Stimulated activated naive CD8-positive, alpha-beta T cell treated with anti-CD3 and anti-CD28 coated beads, Interleukin-15, Interleukin-2, amounts not matched to agents 100 U/mL and 50 U/mL, for 24 hours (primary cell): ENCODE data around the gene SLC25A10.

Experiments
- ATAC-seq: fragments of 150-1000 bp; cut with Tn5 transposase; one replicate; pipeline ENCODE4 v1.10.0; 2021
- DNase-seq: peaks from one replicate; pipeline ENCODE4 v3.0.0; 2021

The SLC25A10 gene

DNA sequence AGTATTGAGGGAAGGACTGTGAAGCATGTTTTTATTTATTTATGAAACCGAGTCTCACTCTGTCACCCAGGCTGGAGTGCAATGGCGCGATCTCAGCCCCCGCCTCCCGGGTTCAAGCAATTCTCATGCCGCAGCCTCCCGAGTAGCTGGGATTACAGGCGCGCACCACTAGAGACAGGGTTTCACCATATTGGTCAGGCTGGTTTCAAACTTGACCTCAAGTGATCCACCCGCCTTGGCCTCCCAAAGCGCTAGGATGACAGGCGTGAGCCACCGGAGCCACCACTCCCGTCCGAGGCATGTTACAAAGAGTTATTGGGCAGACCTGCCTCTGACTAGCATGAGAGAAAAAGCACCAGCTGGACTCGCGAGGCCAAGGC, 5.9 kb upstream of the SLC25A10 start:
- DNase-seq (no peak), ATAC-seq (no peak)

DNA sequence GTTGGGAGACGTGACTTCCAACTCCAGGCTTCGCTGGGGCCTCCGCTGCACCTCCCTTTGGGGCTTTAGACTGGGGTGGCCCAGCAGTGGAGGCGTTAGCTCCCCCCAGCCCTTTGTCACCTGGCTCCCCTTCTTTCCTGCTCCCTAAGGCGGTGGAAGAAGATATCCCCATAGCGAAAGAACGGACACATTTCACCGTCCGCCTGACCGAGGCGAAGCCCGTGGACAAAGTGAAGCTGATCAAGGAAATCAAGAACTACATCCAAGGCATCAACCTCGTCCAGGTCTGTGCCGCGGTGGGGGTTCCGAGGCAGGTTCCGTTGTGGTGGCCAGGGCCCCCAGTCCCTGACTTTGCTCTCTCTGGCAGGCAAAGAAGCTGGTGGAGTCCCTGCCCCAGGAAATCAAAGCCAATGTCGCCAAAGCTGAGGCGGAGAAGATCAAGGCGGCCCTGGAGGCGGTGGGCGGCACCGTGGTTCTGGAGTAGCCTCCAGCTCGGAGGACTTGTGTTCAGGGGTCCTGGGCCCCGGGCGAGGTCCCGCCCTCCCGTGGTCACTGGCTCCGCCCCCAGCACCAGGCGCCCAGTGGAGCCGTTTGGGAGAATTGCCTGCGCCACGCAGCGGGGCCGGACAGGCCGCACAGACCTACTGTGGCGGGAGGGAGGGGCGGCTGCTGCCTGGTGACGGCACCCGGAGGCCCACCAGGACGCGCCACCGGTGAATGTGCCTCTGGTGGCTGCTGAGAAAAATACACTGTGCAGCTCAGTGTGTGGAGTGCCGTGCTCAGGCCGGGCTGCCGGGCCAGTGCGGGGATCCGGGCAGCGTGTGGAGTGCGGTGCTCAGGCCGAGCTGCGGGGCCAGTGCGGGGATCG, 5.1 kb upstream of the SLC25A10 start:
- no peak for ATAC-seq
- no peak for DNase-seq

DNA sequence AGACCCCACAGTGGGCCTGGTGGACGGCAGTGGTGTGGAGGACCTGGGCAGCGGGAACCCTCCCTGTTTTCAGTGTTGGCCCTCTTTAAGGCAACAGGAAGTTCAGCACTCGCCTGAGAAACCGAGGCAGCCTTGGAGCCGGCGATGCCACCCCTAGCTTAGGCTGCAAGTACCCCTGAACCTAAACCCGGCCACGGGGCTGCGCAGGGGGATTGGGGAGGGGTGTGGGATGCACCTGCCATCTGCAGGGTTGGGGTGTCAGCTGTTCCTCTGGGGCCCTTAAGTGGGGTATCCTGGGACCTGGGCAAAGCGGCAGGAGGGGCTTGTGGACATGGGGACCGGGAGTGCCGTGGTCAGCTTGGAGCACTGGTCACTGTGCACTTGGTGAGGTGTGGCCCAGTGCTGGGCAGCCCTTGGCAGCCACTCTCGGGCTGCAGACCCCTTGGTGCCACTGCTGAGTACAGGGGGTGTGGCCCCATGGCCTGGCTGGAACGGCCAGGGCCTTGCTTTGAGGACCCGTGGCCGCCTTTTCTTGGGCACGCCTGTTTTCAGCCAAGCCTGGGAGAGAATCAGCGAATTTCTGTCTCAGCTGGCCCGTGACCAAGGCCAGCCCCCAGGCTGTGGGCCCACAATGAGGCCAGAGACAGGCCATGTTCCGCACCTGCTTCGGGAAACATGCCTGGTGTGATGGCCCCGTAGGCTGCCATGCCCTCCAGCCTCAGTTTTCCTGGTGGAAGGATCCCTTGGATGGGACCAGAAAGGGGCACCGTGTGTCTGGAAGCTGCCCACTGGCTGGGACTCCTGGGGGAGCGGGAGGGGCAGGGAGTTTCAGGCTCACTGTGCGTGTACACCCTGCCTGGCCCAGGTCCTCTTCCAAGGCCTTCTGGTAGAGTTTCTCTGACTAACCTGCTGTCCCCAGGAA, 4.1 kb upstream of the SLC25A10 start:
- no peak for DNase-seq

DNA sequence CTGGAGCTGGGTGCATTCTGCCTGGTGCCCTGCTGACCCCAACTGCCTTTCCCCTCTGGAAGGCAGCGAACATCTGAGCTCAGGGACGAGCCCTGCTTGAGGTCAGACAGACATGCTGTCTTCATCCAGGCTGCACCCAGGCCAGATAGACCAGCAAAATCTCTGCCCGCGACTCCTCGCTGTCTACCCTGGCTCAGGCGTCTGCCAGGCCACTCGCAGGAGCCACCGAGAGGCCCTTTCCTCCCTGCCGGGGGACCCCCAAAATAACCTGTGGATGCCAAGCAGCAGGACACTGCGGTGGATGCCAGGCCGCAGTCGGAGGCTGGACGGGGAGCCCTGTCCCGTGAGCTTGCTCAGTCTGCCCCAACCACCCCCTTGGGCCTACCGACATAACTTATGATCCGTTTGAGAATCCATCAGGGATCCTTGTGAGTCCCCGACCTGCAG, 3.3 kb upstream of the SLC25A10 start:
- ATAC-seq (no peak), DNase-seq (no peak)

More for the DNA sequence above, 4.1 kb upstream of the SLC25A10 start:
- no peak for ATAC-seq

DNA sequence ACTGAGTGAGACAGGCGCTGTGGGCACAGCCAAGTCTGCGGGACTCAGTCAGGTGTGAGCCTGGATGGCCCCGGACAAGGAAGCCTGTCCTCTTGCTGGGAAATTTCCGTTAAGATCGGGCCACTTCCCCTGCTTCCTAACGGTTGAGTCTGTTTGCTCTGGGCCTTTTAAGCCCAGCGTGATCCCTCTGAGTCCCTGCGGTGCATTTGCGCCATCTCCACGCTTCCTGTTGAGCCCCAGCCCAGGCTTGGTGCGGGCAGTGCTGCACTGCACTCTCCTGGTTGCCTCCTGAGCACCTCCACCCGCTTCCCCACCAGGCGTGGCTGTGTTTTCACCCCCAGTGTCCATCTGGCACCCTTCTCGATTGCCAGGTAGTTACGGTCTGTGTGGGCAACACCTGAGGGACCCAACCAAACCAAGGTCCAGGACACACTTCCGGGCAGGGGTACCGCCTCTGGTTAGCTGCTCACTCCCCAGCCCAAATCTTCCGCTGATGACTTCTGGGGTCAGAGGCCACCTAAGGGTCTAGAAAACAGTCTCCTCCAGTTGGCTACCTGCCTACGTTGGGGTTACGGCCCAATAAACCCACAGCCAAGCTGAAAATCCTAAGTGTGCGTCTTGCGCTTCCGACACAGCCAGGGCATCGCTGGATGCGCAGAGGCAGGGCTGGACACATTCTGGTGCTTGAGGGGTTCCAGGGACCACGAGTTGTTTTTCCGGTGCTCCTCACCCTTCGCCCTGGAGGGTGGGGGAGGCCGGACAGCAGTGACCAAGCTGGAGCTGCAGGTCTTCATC, 1.4 kb upstream of the SLC25A10 start:
- DNase-seq (peak; percentile 30), ATAC-seq (no peak)

DNA sequence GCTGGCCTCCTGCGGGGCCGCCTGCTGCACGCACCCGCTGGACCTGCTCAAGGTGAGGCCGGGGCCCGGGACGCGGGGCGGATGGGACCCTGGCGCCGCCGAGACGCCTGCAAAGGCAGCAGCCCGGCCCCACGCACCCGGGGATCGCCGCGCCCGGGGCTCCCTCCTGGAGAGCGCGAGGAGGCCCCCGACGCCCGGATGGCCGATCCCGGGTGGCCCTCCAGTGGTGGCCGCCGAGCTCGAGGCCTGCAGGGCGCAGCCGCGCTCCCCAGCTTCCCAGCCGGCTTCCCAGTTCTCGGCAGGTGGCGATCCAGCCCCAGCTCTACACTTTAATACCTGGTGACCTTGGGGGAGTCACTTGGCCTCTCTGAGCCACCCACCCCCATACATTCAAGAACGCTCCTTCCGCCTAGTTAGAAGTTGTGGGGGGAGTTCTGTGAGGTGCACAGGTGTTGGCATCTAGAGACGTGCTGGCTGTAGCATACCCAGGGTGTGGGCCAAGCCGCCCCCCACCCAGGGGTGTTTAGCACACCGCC, 452 bp downstream of the SLC25A10 start:
- ATAC-seq (no peak), DNase-seq (no peak)

DNA sequence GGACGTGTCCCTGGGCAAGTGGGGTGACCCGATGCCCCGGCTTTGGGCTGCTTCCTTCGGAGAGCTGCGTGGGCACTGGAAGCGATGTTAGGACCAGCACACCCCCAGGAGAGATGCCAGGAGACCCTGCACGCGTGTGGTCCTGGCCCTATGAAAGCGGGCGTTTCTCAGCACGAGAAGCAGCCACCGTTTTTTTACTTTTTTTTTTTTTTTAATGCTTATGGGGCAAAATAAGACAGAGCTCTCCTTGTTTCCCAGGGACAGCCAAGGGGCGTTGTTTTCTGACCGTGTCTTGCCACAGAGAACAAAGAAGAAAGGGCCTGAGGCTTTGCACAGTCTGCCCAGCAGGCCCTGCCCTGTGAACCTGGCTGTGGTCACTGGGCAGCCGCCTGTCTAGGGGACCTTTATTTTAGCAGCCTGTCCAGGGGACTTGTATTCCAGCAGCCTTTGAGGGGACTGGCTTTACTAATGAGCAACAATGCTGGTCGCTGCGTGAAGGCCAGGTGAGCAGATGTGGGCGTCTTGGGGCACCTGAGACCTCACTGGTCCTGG, 996 bp downstream of the SLC25A10 start:
- ATAC-seq (no peak), DNase-seq (no peak)

DNA sequence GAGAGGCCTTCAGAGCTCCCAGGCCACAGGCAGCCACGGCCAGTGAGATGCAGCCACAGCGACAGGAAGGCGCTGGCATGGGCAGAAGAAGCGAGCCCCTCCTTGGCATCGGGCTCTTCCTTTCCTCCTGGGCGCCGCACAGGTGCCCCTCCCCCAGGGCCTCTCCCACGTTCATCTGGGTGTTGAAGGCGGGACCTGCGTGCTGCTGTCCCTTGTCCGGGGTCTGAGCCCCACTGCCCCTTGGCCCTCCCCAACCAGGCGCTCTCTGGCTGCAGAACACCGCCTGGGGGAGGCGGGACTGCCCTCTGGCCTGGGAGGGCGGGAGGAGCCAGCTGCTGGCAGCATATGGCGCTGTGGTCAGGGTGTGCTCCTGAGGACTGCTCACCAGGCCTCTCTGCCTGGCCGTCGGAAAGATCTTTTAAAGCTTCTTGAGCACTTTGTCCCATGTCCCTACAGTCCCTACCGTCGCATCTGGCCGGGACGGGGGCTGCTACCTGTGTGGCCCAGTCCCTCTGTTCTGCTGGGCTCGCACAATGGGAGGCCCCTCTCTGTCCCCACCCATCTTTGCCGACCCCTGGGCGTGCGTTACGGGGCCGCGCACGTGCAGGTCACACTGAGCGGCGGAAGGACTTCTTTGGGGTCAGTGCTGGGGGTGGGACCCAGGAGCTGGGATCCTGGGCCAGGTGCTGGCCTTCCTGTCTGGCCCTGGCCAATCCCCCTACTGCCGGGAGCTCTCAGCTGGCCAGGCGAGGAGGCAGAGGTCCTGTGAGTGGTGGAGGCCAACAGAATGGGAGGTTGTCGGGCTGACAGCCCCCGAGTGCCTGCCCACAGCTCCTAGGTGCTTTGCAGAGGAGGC, 1.7 kb downstream of the SLC25A10 start:
- ATAC-seq, result no peak
- DNase-seq, result no peak

DNA sequence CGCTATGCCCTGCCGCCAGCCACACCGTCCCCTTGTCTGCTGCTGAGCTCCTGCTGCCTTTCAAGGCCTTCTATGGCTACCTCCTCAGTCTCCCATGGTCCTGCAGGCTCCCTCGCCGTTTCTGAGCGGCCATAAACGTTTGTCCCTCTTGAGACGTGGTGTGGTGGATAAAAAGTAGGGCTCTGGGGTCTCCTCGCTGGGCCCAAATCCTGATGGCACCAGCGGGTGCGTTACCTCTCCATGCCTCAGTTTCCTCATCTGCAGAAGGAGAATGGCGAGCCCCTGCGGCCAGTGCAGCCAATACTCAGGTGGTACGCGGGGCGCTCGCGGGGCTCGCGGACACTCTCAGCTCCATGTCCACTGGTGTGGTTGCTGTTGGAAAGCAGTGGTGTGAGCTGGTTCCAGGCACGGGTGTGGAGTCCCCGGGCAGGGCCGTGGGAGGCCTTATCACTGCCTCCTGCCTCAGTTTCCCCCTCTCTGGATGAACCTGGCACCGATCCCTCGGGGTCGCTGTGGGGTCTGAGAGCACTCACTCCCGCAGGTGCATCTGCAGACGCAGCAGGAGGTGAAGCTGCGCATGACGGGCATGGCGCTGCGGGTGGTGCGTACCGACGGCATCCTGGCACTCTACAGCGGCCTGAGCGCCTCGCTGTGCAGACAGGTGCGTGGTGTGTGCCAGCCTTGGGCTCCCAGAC, 2.5 kb downstream of the SLC25A10 start:
- ATAC-seq (no peak), DNase-seq (no peak)

DNA sequence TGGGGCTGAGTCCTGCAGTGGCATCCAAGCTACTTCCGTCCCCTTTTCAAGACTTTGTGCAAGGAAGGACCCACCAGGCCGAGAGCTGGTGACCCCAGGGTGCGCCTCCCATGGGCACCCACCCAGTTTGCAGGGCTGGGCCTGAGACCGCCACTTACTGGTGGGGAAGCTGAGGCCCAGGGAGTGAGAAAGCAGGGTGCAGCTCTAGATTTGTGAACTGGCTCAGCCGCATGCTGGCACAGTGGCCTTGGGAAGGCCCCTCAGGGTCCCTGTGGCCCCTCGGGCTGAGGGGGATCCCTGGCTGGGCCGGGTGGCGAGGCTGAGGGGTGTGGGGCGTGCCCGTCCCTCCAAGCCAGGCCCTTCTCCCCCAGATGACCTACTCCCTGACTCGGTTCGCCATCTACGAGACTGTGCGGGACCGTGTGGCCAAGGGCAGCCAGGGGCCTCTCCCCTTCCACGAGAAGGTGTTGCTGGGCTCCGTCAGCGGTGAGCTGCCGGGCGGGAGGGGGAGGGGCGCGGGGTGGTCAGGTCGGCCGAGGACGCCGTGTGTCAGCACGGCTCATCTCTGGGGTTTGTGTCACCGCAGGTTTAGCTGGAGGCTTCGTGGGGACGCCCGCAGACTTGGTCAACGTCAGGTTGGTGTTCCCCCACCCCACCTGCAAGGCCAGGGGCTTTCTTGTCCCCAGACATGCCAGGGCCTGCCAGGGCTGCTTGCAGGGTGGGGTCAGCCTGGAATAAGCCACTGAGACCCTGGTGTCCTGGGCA, 3.2 kb downstream of the SLC25A10 start:
- ATAC-seq, result no peak

DNA sequence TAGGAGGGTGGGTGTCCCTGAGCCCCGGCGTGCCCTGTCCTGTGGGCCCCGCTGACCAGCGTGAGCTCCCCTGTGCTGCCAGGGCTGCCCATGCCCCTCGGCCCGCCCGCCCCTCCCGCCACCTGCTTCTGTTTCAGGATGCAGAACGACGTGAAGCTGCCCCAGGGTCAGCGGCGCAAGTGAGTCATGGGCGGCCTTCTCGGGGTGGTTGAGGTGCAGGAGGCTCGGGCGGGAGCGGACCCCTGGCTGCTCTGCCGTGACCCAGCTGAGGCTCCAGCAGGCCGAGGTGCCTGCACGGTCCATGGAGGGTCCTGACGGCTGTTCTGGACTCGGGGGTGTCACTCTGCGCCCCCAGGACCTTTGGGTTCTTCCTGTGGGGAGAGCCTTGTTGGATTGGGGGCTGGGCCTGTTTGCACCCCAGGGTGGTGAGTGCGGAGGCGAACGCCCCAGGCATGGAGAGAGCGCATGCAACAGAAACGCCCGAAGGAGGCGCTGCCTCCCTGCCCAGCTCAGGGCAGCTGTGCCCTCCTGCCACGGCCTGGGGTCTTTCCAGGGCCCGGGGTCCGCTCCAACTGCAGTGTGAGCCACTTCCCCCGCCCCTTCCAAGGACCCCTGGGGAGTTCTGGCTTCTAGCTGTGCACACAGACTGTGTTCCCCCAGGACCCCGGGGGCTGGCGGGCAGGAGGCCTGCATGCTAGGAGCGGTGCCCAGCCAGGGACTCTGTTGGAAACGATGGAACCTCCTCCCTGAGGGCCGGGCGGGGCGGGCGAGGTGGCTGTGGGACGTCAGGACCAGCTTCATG, 4.0 kb downstream of the SLC25A10 start:
- DNase-seq (no peak), ATAC-seq (no peak)

More for the DNA sequence above, 3.2 kb downstream of the SLC25A10 start:
- DNase-seq, result no peak

DNA sequence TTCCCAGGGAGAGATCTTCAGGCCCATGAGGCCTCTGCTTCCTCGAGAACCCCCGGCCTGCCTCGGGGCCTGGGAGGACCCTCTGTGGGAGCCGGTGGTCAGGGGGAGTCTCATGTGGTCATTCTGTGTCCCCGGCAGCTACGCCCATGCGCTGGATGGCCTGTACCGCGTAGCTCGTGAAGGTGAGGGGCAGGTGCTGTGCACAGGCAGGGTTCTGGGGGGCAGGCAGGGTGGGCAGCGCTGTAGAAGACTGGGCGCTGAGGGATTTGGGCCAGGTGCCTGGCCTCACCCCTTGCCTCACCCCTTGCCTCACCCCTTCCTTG, 4.6 kb downstream of the SLC25A10 start:
- no peak for DNase-seq
- ATAC-seq, result no peak

DNA sequence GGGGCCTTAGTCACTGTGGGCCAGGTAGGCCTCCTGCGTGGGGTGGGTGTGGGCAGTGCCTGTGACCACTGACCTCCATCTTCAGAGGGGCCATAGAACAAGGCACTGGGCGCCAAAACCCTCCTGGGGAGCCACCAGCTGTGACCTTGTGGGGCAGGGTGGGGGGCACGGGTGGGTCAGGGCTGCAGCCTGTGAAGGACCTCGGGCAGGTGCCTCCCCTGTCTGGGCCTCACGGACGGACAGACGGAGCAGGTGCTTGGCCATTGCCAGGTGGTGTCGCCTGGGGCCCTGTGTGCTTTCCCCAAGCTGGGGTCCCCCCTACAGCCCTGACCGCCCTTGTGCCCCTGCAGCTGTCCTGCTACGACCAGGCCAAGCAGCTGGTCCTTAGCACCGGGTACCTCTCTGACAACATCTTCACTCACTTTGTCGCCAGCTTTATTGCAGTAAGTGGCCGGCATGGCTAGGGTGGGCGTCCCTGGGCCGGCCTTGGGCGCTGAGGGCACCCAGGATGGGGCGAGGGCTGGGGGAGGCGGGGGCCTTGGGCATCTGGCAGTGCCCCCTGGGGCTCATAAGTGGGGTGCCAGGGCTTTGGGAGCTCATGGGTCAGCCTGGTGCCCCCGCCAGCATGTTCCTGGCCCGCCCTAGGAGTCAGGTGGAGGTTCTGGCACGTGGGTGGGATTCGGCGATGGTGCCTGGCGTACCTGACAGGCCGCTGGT, 5.1 kb downstream of the SLC25A10 start:
- DNase-seq (no peak), ATAC-seq (no peak)

DNA sequence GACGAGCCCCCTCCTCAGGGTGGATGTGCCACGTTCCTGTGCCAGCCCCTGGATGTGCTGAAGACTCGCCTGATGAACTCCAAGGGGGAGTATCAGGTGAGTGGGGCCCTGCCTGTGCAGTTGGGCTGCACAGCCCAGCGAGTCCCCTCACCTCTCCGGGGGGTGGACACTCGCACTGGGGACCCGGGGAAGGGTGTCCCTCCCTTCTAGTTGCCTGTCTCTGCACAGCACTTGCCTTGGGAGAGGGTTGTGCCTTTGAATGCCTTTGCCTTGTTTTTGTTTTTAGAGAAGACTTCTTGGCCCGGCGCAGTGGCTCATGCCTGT, 5.6 kb downstream of the SLC25A10 start:
- DNase-seq, result no peak

DNA sequence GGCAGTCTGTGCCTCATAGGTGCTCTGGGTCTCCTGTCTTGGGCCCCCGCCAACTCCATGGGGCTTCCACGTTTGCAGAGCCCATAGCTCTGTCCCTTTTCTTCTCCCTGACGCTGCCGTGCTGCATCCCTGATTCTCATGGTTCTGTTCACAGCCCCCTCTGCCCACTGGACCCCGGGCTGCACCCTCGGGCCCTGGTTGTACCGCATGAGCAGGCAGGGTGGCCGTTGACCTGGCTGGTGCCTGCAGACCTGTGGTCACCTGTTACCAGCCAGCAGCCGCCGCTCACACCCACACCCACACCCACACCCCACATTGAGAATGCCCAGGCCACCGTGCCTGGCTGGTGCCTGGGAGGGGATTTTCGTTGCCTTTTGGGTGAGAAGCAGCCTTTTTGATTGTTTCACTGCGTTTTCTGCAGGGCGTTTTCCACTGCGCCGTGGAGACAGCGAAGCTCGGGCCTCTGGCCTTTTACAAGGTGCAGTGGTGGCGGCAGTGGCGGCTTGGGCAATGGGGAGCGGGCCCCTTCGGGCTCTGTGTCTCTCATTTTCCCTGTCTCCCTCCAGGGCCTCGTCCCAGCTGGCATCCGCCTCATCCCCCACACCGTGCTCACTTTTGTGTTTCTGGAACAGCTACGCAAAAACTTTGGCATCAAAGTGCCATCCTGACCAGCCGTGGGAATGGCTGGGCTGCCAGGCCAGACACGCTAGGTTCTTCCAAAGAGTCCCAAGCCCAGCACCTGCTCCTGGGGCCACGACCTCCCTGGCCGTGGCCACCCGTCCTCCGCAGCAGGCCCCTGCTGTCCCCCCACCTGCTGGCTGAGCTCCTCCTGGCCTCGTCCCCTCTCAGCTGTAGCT, 7.6 kb downstream of the SLC25A10 start:
- ATAC-seq, result no peak
- DNase-seq, result no peak

More for the DNA sequence above, 5.6 kb downstream of the SLC25A10 start:
- no peak for ATAC-seq

DNA sequence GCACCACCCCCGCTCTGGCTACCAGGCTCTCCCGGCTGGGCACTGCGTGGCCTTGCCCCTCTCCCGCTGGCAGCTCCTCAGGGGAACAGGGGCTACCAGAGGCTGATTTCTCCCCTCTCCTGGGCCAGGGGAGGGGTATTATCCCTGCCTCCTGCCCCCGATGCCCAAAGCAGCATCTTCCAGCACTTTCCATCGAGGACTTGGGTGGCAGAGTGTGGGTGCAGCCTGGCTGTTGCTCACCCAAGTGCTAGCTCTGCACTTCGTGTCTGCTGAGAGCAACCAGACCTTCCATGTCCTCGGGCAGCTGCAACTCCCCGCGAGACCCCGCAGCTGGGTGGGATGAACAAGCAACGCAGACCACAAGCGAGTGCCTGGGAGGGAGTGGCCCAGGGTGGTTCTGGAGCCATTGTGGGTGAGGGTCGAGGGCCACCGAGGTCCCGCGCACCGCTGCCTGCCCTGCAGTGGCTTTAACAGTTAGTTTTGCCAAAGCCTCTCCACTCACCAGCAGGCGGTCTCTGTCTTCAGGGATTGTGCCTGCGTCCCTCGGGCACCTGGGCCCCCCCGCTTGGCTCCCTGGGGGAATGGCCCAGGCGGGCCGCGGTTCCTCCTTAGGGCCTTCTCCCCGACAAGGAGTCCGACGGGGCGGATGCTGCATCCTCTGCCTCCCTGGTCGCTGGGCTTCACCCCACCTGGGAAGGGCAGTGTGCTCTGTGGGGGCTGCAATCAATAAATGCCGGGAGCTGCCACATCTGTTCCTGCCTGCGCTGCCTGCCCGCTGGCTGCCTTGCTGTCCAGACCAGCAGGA, 8.4 kb downstream of the SLC25A10 start:
- ATAC-seq, result no peak
- DNase-seq, result no peak
